ENCODE results near the gene AEBP2.

The AEBP2 gene

DNA sequence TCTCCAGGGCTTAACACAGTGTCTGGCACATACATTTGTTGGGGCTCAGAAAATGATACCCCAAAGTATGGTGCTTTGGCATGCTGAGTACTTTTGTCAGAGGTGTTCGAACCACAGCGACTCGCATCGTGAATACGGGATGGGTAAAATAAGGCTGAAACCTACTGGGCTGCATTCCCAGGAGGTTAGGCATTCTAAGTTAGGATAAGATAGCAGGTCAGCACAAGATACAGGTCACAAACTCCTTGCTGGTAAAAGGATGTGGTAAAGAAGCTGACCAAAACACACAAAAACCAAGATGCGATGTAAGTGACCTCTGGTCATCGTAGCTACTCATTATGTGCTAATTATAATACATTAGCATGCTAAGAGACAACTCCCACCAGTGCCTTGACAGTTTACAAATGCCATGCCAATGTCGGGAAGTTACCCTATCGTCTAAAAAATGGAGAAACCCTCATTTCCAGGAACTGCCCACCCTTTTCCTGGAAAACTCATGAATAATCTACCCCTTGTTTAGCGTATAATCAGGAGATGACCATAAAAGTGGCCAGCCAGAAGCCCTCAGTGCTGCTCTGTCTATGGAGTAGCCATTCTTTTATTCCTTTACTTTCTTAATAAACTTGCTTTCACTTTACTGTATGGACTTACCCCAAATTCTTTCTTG lies 3.3 kb upstream of the AEBP2 start:
- DNase-seq, result no peak
- no peaks in the 10 kb centered on the region for H3K9me3 ChIP-seq (ENCODE audit: control insufficient read depth, low read length)
- H3K27me3 ChIP-seq (replicated peaks; ENCODE audit: control insufficient read depth, insufficient read depth, low read length, poor library complexity, severe bottlenecking), result no peaks in the 10 kb centered on the region
- no peak overlapping the region for H3K27ac ChIP-seq (ENCODE audit: insufficient read depth, low read length, poor library complexity, severe bottlenecking)
- no peak overlapping the region for H3K4me3 ChIP-seq (ENCODE audit: insufficient read depth, low read depth, low read length, poor library complexity, severe bottlenecking)
- no peaks in the 10 kb centered on the region for H3K4me1 ChIP-seq (ENCODE audit: control insufficient read depth, insufficient read depth, low read length, poor library complexity, severe bottlenecking)
- no peaks in the 10 kb centered on the region for H3K36me3 ChIP-seq (ENCODE audit: control insufficient read depth, insufficient read depth, low read length)

GRCh38 chr12:19436931-19437330 lies 2.4 kb upstream of the AEBP2 start:
- H3K36me3 ChIP-seq (ENCODE audit: control insufficient read depth, insufficient read depth, low read length), result no peaks in the 10 kb centered on the region
- no peak overlapping the region for H3K27ac ChIP-seq (ENCODE audit: insufficient read depth, low read length, poor library complexity, severe bottlenecking)
- no peaks in the 10 kb centered on the region for H3K9me3 ChIP-seq (ENCODE audit: control insufficient read depth, low read length)
- H3K4me3 ChIP-seq (ENCODE audit: insufficient read depth, low read depth, low read length, poor library complexity, severe bottlenecking), result no peak overlapping the region
- no peaks in the 10 kb centered on the region for H3K27me3 ChIP-seq (replicated peaks; ENCODE audit: control insufficient read depth, insufficient read depth, low read length, poor library complexity, severe bottlenecking)
- no peak for DNase-seq
- H3K4me1 ChIP-seq (ENCODE audit: control insufficient read depth, insufficient read depth, low read length, poor library complexity, severe bottlenecking), result peaks cover 5% of the 10 kb centered on the region

DNA sequence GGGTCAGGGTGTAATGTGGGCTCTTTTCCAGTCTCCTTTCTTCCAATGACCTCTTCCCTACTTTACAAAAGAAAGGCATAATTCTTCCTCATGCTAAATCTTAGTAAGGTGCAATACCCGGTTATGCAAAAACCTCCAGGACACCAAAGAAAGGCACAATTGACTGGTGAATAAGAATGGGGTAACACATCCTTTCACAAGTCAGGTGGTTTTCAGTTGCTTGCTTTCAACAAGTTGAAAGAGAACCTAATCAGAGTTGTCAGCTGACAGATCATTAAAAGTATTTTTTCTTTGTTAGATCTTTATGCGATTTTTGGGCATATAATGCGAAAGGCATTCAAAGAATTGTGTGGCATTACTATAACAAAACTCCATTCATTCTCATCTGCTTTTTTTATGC lies 1.3 kb upstream of the AEBP2 start:
- Histone ChIP-seq H3K4me3 (ENCODE audit: insufficient read depth, low read depth, low read length, poor library complexity, severe bottlenecking) (no peak overlapping the region), H3K27ac (ENCODE audit: insufficient read depth, low read length, poor library complexity, severe bottlenecking) (no peak overlapping the region), H3K4me1 (ENCODE audit: control insufficient read depth, insufficient read depth, low read length, poor library complexity, severe bottlenecking) (peaks cover 6% of the 10 kb centered on the region), H3K27me3 (replicated peaks; ENCODE audit: control insufficient read depth, insufficient read depth, low read length, poor library complexity, severe bottlenecking) (no peaks in the 10 kb centered on the region), H3K36me3 (ENCODE audit: control insufficient read depth, insufficient read depth, low read length) (no peaks in the 10 kb centered on the region), H3K9me3 (ENCODE audit: control insufficient read depth, low read length) (no peaks in the 10 kb centered on the region)
- DNase-seq, result no peak

- Histone ChIP-seq H3K27me3 (replicated peaks; ENCODE audit: control insufficient read depth, insufficient read depth, low read length, poor library complexity, severe bottlenecking) (no peaks in the 10 kb centered on the region), H3K27ac (ENCODE audit: insufficient read depth, low read length, poor library complexity, severe bottlenecking) (peak overlapping the region; percentile 83), H3K36me3 (ENCODE audit: control insufficient read depth, insufficient read depth, low read length) (no peaks in the 10 kb centered on the region), H3K4me1 (ENCODE audit: control insufficient read depth, insufficient read depth, low read length, poor library complexity, severe bottlenecking) (peaks cover 6% of the 10 kb centered on the region), H3K4me3 (ENCODE audit: insufficient read depth, low read depth, low read length, poor library complexity, severe bottlenecking) (peak overlapping the region; percentile 94), H3K9me3 (ENCODE audit: control insufficient read depth, low read length) (no peaks in the 10 kb centered on the region)
- DNase-seq, result peak; percentile 29 to 42 (median 32)
These were observed 947 bp downstream of the AEBP2 start for GRCh38 chr12:19440019-19440858.

GRCh38 chr12:19440916-19441315 lies 1.6 kb downstream of the AEBP2 start:
- no peaks in the 10 kb centered on the region for H3K27me3 ChIP-seq (replicated peaks; ENCODE audit: control insufficient read depth, insufficient read depth, low read length, poor library complexity, severe bottlenecking)
- no peaks in the 10 kb centered on the region for H3K36me3 ChIP-seq (ENCODE audit: control insufficient read depth, insufficient read depth, low read length)
- peak overlapping the region; percentile 83 for H3K27ac ChIP-seq (ENCODE audit: insufficient read depth, low read length, poor library complexity, severe bottlenecking)
- peaks cover 6% of the 10 kb centered on the region for H3K4me1 ChIP-seq (ENCODE audit: control insufficient read depth, insufficient read depth, low read length, poor library complexity, severe bottlenecking)
- DNase-seq, result no peak
- no peaks in the 10 kb centered on the region for H3K9me3 ChIP-seq (ENCODE audit: control insufficient read depth, low read length)
- H3K4me3 ChIP-seq (ENCODE audit: insufficient read depth, low read depth, low read length, poor library complexity, severe bottlenecking), result peak overlapping the region; percentile 94

- peaks cover 6% of the 10 kb centered on the region for H3K4me1 ChIP-seq (ENCODE audit: control insufficient read depth, insufficient read depth, low read length, poor library complexity, severe bottlenecking)
- no peak for DNase-seq
- no peak overlapping the region for H3K27ac ChIP-seq (ENCODE audit: insufficient read depth, low read length, poor library complexity, severe bottlenecking)
- no peak overlapping the region for H3K4me3 ChIP-seq (ENCODE audit: insufficient read depth, low read depth, low read length, poor library complexity, severe bottlenecking)
- H3K36me3 ChIP-seq (ENCODE audit: control insufficient read depth, insufficient read depth, low read length), result no peaks in the 10 kb centered on the region
- H3K9me3 ChIP-seq (ENCODE audit: control insufficient read depth, low read length), result no peaks in the 10 kb centered on the region
- H3K27me3 ChIP-seq (replicated peaks; ENCODE audit: control insufficient read depth, insufficient read depth, low read length, poor library complexity, severe bottlenecking), result no peaks in the 10 kb centered on the region
These were observed 4.3 kb downstream of the AEBP2 start for GRCh38 chr12:19443585-19443984.

DNA sequence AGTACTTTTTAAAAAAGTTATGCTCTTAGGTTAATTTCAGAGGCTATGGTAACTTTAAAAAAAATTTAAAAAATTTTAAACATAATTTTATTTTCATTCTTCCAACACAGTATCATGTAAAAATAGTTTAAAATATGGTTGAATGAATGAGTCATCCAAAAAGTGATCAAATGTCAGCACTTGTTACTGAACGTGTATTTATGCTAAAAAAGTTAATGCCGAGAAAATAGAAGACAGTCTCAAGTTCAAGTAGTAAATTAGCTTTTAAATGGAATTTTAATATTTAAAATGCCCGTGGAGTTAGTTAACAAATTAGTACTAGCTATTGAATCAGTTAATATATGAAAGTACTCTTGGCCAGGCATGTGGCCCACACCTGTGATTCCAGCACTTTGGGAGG lies 4.8 kb downstream of the AEBP2 start:
- Histone ChIP-seq H3K36me3 (ENCODE audit: control insufficient read depth, insufficient read depth, low read length) (no peaks in the 10 kb centered on the region), H3K4me3 (ENCODE audit: insufficient read depth, low read depth, low read length, poor library complexity, severe bottlenecking) (no peak overlapping the region), H3K4me1 (ENCODE audit: control insufficient read depth, insufficient read depth, low read length, poor library complexity, severe bottlenecking) (peaks cover 6% of the 10 kb centered on the region)

GRCh38 chr12:19447386-19447785 lies 8.1 kb downstream of the AEBP2 start:
- Histone ChIP-seq H3K9me3 (ENCODE audit: control insufficient read depth, low read length) (no peaks in the 10 kb centered on the region), H3K27ac (ENCODE audit: insufficient read depth, low read length, poor library complexity, severe bottlenecking) (no peak overlapping the region), H3K4me3 (ENCODE audit: insufficient read depth, low read depth, low read length, poor library complexity, severe bottlenecking) (no peak overlapping the region), H3K36me3 (ENCODE audit: control insufficient read depth, insufficient read depth, low read length) (no peaks in the 10 kb centered on the region), H3K4me1 (ENCODE audit: control insufficient read depth, insufficient read depth, low read length, poor library complexity, severe bottlenecking) (peaks cover 4% of the 10 kb centered on the region), H3K27me3 (replicated peaks; ENCODE audit: control insufficient read depth, insufficient read depth, low read length, poor library complexity, severe bottlenecking) (no peaks in the 10 kb centered on the region)
- no peak for DNase-seq

More for the DNA sequence above, 4.8 kb downstream of the AEBP2 start:
- H3K9me3 ChIP-seq (ENCODE audit: control insufficient read depth, low read length), result no peaks in the 10 kb centered on the region
- no peak overlapping the region for H3K27ac ChIP-seq (ENCODE audit: insufficient read depth, low read length, poor library complexity, severe bottlenecking)
- no peak for DNase-seq
- no peaks in the 10 kb centered on the region for H3K27me3 ChIP-seq (replicated peaks; ENCODE audit: control insufficient read depth, insufficient read depth, low read length, poor library complexity, severe bottlenecking)

GRCh38 chr12:19449814-19450213 lies 10.5 kb downstream of the AEBP2 start:
- Histone ChIP-seq H3K36me3 (ENCODE audit: control insufficient read depth, insufficient read depth, low read length) (no peaks in the 10 kb centered on the region), H3K27me3 (replicated peaks; ENCODE audit: control insufficient read depth, insufficient read depth, low read length, poor library complexity, severe bottlenecking) (no peaks in the 10 kb centered on the region), H3K27ac (ENCODE audit: insufficient read depth, low read length, poor library complexity, severe bottlenecking) (no peak overlapping the region), H3K9me3 (ENCODE audit: control insufficient read depth, low read length) (no peaks in the 10 kb centered on the region), H3K4me3 (ENCODE audit: insufficient read depth, low read depth, low read length, poor library complexity, severe bottlenecking) (no peak overlapping the region), H3K4me1 (ENCODE audit: control insufficient read depth, insufficient read depth, low read length, poor library complexity, severe bottlenecking) (peaks cover 8% of the 10 kb centered on the region)
- DNase-seq, result no peak

- H3K36me3 ChIP-seq (ENCODE audit: control insufficient read depth, insufficient read depth, low read length), result no peaks in the 10 kb centered on the region
- H3K9me3 ChIP-seq (ENCODE audit: control insufficient read depth, low read length), result no peaks in the 10 kb centered on the region
- no peak for DNase-seq
- no peaks in the 10 kb centered on the region for H3K27me3 ChIP-seq (replicated peaks; ENCODE audit: control insufficient read depth, insufficient read depth, low read length, poor library complexity, severe bottlenecking)
- no peak overlapping the region for H3K4me3 ChIP-seq (ENCODE audit: insufficient read depth, low read depth, low read length, poor library complexity, severe bottlenecking)
- no peak overlapping the region for H3K27ac ChIP-seq (ENCODE audit: insufficient read depth, low read length, poor library complexity, severe bottlenecking)
- H3K4me1 ChIP-seq (ENCODE audit: control insufficient read depth, insufficient read depth, low read length, poor library complexity, severe bottlenecking), result peaks cover 8% of the 10 kb centered on the region
These were observed 11.1 kb downstream of the AEBP2 start for GRCh38 chr12:19450362-19450761.

Data from effector memory CD4-positive, alpha-beta T cell (primary cell).